NCI-H1417 (cell line): ENCODE measurements around the gene LRRC71.

Source experiments
- DNase-seq, 3 experiments: peaks; one replicate each; lab custom pipeline; 2025; lab: John Stamatoyannopoulos, UW

LRRC71 gene

GRCh38 chr1:156927215-156928042, 7.0 kb downstream of the LRRC71 start:
- peak; percentile 77 to 92 (median 88) for DNase-seq

GRCh38 chr1:156928043-156928602, 7.7 kb downstream of the LRRC71 start:
- DNase-seq: no peak

GRCh38 chr1:156929596-156930238, 9.3 kb downstream of the LRRC71 start:
- DNase-seq: no peak

GRCh38 chr1:156930483-156930882, 10.1 kb downstream of the LRRC71 start:
- DNase-seq: no peak

- no peak for DNase-seq
Observed at GRCh38 chr1:156931211-156931952, 10.9 kb downstream of the LRRC71 start.

GRCh38 chr1:156931974-156932710, 11.7 kb downstream of the LRRC71 start:
- DNase-seq: no peak

GRCh38 chr1:156933136-156933535, 12.7 kb downstream of the LRRC71 start:
- DNase-seq: no peak

- DNase-seq: no peak
Observed at GRCh38 chr1:156935505-156936128, 15.2 kb downstream of the LRRC71 start.

- no peak for DNase-seq
Observed at GRCh38 chr1:156936191-156936590, 15.8 kb downstream of the LRRC71 start.

- no peak for DNase-seq
Observed at GRCh38 chr1:156936721-156937220, 16.3 kb downstream of the LRRC71 start.

- DNase-seq: peak in 1 of 3 experiments; percentile 82
Observed at GRCh38 chr1:156937883-156938282, 17.5 kb downstream of the LRRC71 start.

- DNase-seq: no peak
Observed at GRCh38 chr1:156938813-156939212, 18.4 kb downstream of the LRRC71 start.

GRCh38 chr1:156939786-156940334, 19.4 kb downstream of the LRRC71 start:
- DNase-seq: no peak

- peak in 1 of 3 experiments; percentile 9 for DNase-seq
Observed at GRCh38 chr1:156941675-156942074, 21.2 kb downstream of the LRRC71 start.

- no peak for DNase-seq
Observed at GRCh38 chr1:156942176-156942575, 21.7 kb downstream of the LRRC71 start.

- no peak for DNase-seq
Observed at GRCh38 chr1:156942576-156942975, 22.1 kb downstream of the LRRC71 start.

- no peak for DNase-seq
Observed at GRCh38 chr1:156943756-156944155, 23.3 kb downstream of the LRRC71 start.

- no peak for DNase-seq
Observed at GRCh38 chr1:156944268-156944667, 23.8 kb downstream of the LRRC71 start.

GRCh38 chr1:156944848-156945247, 24.4 kb downstream of the LRRC71 start:
- no peak for DNase-seq

- peak in 1 of 3 experiments; percentile 62 for DNase-seq
Observed at GRCh38 chr1:156945881-156946661, 25.6 kb downstream of the LRRC71 start.
